GM23338 (cell line): ENCODE measurements around the gene GRSF1. TPM values are rescaled to one million over a fixed set of nuclear protein-coding genes. Genes with fewer than 3 reads are reported as not detected.

Experiments
- ATAC-seq: fragments of 200-7000 bp; cut with Tn5 transposase; 3 replicates; pipeline ENCODE4 v1.9.1; 2020
- DNase-seq: peaks from one replicate; pipeline ENCODE4 v3.0.0-alpha.2; 2015; ENCODE audit warnings: low spot score
- H2AFZ ChIP-seq: fragments of 200-600 bp; sonication (generic); 2 replicates; pipeline ENCODE4 v1.8.0; 2016; ENCODE audit warnings: antibody characterized with exemption, mild to moderate bottlenecking, moderate library complexity
- H3F3A ChIP-seq: fragments of 200-600 bp; sonication (generic); replicated peaks from 2 replicates; pipeline ENCODE4 v1.8.0; 2017; ENCODE audit warnings: antibody characterized with exemption, mixed run types, low read depth
- H3K27ac ChIP-seq: fragments of 200-600 bp; sonication (generic); 2 replicates; pipeline ENCODE4 v1.6.1; 2016; ENCODE audit warnings: low read depth
- H3K27me3 ChIP-seq: fragments of 200-600 bp; sonication (generic); 2 replicates; pipeline ENCODE4 v1.8.0; 2016; ENCODE audit warnings: mild to moderate bottlenecking, mixed run types, moderate library complexity; ENCODE audit not compliant: insufficient read depth
- H3K36me3 ChIP-seq: fragments of 200-600 bp; sonication (generic); 2 replicates; pipeline ENCODE4 v1.8.0; 2016; ENCODE audit warnings: mild to moderate bottlenecking; ENCODE audit not compliant: insufficient read depth
- H3K4me1 ChIP-seq: fragments of 200-600 bp; sonication (generic); 2 replicates; pipeline ENCODE4 v1.8.0; 2016; ENCODE audit warnings: mild to moderate bottlenecking, moderate library complexity; ENCODE audit not compliant: insufficient read depth
- H3K4me2 ChIP-seq: fragments of 200-600 bp; sonication (generic); 2 replicates; pipeline ENCODE4 v1.7.1; 2017; ENCODE audit warnings: mixed run types
- H3K4me3 ChIP-seq: fragments of 200-600 bp; sonication (generic); 2 replicates; pipeline ENCODE4 v1.6.1; 2016; ENCODE audit warnings: mixed run types
- H3K79me2 ChIP-seq: fragments of 200-600 bp; sonication (generic); replicated peaks from 2 replicates; pipeline ENCODE4 v1.8.0; 2017; ENCODE audit warnings: mild to moderate bottlenecking; ENCODE audit not compliant: insufficient read depth
- H3K9me2 ChIP-seq: fragments of 200-600 bp; sonication (generic); 2 replicates; pipeline ENCODE4 v1.8.0; 2017; ENCODE audit not compliant: insufficient read depth
- H4K20me1 ChIP-seq: fragments of 200-600 bp; sonication (generic); replicated peaks from 2 replicates; pipeline ENCODE4 v1.8.0; 2017; ENCODE audit warnings: mild to moderate bottlenecking; ENCODE audit not compliant: insufficient read depth
- H3K27ac Mint-ChIP-seq: 2 replicates; pipeline ENCODE4 v1.8.0; 2020; ENCODE audit warnings: inconsistent platforms, mild to moderate bottlenecking, moderate library complexity, mixed read lengths
- H3K27me3 Mint-ChIP-seq: 3 replicates; pipeline ENCODE4 v1.8.0; 2022; ENCODE audit warnings: low read depth, mild to moderate bottlenecking, moderate library complexity, mixed read lengths, inconsistent platforms; ENCODE audit not compliant: insufficient read depth, poor library complexity
- H3K36me3 Mint-ChIP-seq: 3 replicates; pipeline ENCODE4 v1.8.0; 2021; ENCODE audit warnings: low read depth, mild to moderate bottlenecking, inconsistent platforms, moderate library complexity, mixed read lengths
- H3K4me1 Mint-ChIP-seq: 3 replicates; pipeline ENCODE4 v1.8.0; 2020; ENCODE audit warnings: mild to moderate bottlenecking, inconsistent platforms, mixed read lengths
- H3K4me3 Mint-ChIP-seq: 3 replicates; pipeline ENCODE4 v1.8.0; 2021; ENCODE audit warnings: moderate library complexity, mild to moderate bottlenecking, inconsistent platforms, mixed read lengths
- H3K9me3 Mint-ChIP-seq: 3 replicates; pipeline ENCODE4 v1.8.0; 2020; ENCODE audit warnings: moderate library complexity, mild to moderate bottlenecking, inconsistent platforms, mixed read lengths
- CREB1 ChIP-seq: fragments of 250-450 bp; sonication (Bioruptor Pico); IDR thresholded peaks from 2 replicates; pipeline ENCODE4 v1.5.0; 2020; ENCODE audit warnings: low read depth, mild to moderate bottlenecking, moderate library complexity
- JUNB ChIP-seq: IDR thresholded peaks from one replicate; pipeline ENCODE4 v1.6.1; 2016; ENCODE audit warnings: antibody characterized with exemption; ENCODE audit not compliant: unreplicated experiment
- REST ChIP-seq: IDR thresholded peaks from one replicate; pipeline ENCODE4 v1.6.1; 2018; ENCODE audit warnings: antibody characterized with exemption; ENCODE audit not compliant: unreplicated experiment
- ZNF114 ChIP-seq: fragments of 250-450 bp; sonication (Bioruptor Pico); IDR thresholded peaks from 2 replicates; pipeline ENCODE4 v1.5.0; 2020; ENCODE audit warnings: mild to moderate bottlenecking, moderate library complexity
- ZNF462 ChIP-seq: fragments of 250-450 bp; sonication (Bioruptor Pico); IDR thresholded peaks from 2 replicates; pipeline ENCODE4 v1.5.0; 2020; ENCODE audit warnings: mild to moderate bottlenecking, moderate library complexity
- polyA plus RNA-seq: library from polyadenylated mRNA; unstranded; fragments of >200 nt; fragmentation: Nextera tagmentation; extraction: Ambion mirVana; gene quantifications from 2 replicates; pipeline ENCODE4 v1.2.1, GENCODE V29; 2016
- total RNA-seq: library from RNA; depleted of rRNA; stranded (reverse); fragments of >200 nt; shearing (Covaris generic); gene quantifications from 2 replicates; pipeline ENCODE4 v1.2.3, GENCODE V29; 2014

GRSF1 gene
- total and polyA plus RNA-seq, 2 experiments from 2014 or later: 77.3 to 108 TPM

- Mint-ChIP-seq H3K36me3 (peaks cover 59% of the 10 kb centered on the region), H3K4me3 (no peak overlapping the region), H3K9me3 (no peaks in the 10 kb centered on the region), H3K4me1 (no peaks in the 10 kb centered on the region), H3K27me3 (peaks cover 2% of the 10 kb centered on the region), H3K27ac (no peak overlapping the region)
- no peak for ATAC-seq
- Histone ChIP-seq H3K27ac (no peak overlapping the region), H3K4me2 (no peak overlapping the region), H3K4me3 (no peak overlapping the region), H3K27me3 (no peaks in the 10 kb centered on the region), H3K9me2 (no peaks in the 10 kb centered on the region), H3K4me1 (no peaks in the 10 kb centered on the region), H2AFZ (no peak overlapping the region), H3K79me2 (no peaks in the 10 kb centered on the region; the same call in 1 of the 2 replicates), H3F3A (no peaks in the 10 kb centered on the region; the same call in 1 of the 2 replicates), H4K20me1 (peaks cover 3% of the 10 kb centered on the region), H3K36me3 (peaks cover 42% of the 10 kb centered on the region)
- DNase-seq: no peak
- TF ChIP-seq ZNF462 (CRISPR knock-in tag) (no peak), REST (no peak), JUNB (no peak), CREB1 (no peak), ZNF114 (CRISPR knock-in tag) (no peak)
Measured at GRCh38 chr4:70818921-70819320, 20.8 kb downstream of the GRSF1 start.
